GM19372 (cell line): ENCODE data around the gene WNT3A.
"Not testable (repeated sequence)": the region's sequence is repeated elsewhere in the genome, so short reads cannot be mapped to it uniquely, and the experiment has no call there.

Experiments
- ATAC-seq: cut with Tn5 transposase; IDR thresholded peaks from one replicate; pipeline ENCODE4 v1.9.1; 2021; ENCODE audit warnings: mild to moderate bottlenecking, low read depth, moderate library complexity; ENCODE audit not compliant: unreplicated experiment

Gene WNT3A

DNA sequence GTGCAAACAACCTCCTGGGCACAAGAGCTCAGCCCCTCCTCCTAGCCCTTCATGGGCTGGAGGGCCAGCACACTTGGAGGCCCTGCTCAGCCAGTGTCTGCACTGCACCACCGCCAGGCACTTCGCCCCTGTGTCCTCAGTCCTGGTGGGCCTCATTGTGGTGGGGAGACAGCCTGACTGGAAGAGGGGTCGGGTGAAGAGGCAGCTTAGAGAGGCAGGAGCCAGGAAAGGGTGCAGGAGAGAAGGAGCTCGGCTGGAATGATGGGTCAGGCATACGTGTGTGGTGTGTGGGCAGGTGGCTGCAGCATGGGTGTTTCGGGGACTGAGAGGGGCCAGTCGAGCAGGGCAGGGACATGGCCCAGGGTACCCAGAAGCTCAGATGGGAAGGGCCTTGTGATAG lies 4.1 kb downstream of the WNT3A start:
- no peak for ATAC-seq

DNA sequence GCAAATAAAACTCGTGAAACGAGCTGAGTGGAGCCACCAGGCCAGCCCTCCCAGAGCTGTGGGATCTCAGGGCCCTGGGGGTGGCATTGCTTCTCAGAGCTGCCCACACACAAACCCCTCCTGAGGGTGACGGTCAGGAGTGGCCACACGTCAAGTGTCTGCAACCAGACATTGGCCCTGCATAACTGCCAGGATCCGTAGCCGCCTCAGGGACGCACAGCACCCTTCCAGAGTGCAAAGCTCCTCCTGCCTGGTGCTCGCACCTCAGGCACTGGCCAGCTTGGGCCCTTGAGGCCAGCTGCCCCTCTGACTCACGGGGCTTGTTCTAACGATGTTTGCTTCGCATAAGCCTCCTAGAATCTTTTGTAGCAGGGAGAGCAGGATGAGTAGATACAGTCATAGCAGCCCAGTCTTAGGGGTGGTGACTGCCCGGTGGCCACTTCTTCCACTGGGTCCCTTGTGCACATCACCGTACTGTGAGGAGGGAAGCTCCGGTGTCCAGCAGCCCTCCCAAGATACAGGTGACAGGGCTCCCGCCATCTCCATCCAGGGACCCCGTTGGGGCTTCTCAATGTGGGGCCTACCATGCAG lies 5.0 kb downstream of the WNT3A start:
- no peak for ATAC-seq

DNA sequence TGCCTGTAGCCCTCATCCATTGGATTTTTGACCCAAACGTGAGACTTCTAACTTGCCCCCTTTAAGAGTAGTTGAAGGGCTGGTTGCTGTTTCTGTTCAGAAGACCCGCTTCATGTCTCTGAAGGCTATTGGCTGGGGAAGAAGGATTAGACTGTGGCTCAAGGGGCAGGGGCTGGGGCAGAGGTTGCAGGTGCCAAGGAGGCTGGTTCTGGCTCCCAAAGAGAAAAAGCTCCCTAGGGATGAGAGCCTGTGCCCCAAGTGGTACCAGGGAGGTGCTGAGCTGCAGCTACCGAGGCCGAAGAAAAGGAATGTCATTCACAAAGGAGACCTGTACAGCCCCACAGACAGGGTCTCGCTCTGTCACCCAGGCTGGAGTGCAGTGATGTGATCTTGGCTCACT lies 5.8 kb downstream of the WNT3A start:
- ATAC-seq: no peak

DNA sequence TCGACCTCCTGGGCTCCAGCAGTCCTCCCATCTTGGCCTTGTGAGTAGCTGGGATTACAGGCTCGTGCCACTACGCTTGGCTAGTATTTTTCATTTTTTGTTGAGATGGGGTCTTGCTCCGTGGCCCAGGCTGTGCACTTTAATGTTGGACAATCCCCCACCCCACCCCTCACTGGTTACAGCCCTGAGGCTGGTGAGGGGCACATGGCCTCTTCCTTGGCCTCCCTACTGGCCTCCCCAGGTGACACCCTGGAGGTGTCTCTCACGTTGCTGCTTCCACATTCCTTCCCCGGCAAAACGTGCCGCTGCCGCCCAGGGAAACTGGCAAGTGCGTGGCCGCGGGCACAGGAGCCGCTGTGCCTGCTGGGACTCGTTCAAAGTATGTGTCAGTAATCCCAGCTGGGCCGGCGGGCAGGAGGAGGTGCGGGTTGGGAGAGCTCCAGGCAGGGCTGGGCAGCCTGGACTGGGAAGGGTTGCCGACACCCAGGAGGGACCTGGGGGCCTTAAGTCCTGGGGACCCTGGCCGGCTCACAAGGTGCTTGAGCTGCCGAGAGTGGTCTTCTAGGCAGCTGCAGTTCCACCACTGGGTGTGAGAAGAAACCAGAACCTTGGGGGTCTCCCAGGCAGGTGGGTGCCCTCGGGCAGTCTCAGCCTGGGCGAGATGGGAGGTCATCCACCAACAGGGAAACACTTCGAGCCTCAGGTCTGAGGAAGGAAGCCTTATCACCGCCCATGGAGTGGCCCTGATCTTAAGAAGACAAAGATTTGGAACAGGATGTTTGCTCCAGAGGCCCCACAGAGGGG lies 6.5 kb downstream of the WNT3A start:
- no peak for ATAC-seq

DNA sequence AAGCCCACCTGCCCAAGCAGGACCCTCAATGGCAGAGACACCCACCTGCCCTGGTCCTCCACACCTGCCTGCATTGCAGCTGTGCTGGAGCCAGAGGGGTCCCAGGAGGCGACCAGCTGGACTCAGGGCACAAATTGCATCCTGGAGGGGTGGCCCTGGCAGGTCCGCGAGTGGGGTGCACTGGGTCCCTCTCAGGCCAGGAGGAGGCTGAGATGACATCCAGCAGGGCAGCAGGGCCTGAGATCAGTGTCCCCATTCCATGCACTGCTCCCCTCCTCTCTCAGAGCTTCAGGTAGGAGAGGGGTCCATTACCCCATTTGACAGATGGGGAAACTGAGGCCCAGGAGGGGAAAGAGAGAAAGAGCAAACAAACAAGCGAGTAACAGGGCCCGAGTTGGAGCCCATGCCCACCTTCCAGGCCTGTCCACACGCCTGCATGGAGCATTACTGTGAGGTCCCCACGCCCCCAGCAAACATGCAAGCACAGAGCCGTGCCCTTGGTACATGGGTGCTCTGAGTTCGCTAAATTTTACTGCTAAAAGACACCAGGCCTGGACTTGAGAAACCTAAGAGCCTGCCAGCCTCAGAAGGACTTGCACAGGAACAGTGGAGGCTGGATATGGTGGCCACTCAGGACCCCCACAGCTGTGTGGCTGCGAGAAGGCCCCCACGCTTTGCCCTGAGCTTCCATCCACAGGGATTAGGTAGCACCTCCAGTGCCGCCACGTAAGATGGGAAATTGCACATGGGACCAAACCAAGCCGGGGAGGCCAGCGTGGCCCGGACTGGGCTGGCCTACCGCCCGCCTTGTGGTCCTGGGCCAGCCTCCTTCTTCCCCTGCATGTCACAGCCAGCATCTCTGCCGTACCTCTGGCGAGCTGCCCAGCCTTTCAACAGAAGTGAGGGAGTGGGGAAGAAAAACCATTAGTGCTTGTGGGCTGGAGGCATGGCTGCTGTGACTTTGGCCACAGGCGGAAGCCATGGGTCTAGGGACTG lies 7.4 kb downstream of the WNT3A start:
- no peak for ATAC-seq

DNA sequence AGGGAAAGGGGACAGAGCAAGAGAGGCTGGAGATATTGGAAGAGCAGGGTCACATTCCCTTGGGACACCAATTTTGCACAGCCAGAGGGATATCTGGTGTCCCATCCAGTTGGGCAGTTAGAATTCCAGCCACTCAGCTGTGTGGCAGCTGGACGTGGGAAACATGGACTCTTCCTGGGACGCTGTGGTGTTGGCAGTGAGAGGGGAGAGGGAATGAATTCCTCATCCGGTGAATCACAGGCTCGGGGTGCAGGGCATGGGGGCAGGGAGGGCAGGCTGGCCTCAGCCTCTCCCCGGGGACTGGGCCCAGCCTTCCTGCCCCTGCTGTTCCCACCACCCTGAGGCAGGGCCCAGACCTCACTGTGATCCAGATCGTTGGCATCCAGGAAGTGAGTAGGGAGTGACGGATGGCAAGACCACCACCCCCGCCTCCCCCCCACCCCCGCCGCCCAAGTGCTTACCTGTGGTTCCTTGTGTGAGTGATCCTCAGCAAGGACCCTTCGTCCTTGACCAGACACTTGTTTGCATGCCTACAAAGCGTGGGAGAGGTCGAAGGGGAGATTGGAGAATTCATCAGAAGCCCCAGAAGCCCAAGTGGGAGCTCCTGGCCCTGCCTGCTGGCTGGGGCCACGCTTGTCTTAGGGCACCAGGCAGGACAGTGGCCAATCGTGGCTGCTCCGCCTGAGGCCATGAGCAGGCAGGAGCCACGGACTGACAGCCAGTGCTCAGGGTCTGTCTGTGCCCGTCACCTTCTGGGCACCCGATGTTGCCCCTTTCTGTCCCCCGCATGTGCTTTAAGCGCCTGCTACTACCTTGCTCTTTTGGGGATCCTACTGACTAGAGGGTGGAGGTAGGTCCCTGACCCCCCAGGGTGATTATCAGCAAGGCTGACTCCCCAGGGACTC lies 8.7 kb downstream of the WNT3A start:
- ATAC-seq: no peak

DNA sequence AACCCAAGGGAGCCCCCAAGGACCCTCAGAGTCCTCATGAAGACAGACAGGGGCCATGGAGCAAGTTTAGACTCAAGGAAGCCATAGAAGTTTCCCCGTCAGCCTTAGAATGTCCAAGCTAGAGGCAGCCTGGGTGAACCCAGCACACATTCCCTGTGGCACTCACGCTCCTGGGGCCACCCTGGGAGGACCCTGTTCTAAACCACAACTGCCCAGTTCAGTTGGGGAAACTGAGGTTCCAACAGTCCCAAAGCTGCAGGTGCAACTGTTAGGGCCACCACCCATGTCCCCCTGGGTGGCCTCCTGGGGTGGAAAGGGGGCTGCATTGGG lies 9.3 kb downstream of the WNT3A start:
- no peak for ATAC-seq

DNA sequence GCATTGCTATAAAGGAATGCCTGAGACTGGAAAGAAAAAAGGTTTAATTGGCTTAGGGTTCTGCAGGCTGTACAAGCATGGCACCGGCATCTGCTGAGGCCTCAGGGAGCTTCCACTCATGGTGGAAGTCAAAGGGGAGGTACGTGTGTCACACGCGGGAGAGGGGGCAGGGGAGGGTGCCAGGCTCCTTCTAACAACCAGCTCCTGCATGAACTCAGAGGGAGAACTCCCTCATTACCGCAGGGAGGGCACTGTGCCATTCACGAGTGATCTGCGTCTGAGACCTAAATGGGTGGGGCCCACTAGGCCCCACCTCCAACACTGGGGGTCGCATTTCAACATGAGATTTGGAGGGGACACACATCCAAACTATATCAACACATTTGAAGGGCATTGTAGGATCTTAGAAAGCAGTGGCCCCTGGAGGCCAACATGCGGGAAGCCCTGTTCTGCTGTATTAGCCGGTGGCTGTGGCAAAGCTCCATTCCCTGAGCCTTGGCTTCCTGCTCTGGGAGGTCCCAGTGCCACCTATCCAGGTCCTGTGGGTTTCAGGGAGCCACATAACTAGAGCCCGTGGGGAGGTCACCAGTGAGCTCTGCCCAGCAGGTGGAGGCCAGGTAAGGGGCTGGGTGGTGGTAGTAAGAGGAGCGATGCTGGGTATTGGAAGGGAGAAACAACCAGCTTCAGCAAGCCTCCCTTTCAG lies 10.0 kb downstream of the WNT3A start:
- ATAC-seq: no peak

DNA sequence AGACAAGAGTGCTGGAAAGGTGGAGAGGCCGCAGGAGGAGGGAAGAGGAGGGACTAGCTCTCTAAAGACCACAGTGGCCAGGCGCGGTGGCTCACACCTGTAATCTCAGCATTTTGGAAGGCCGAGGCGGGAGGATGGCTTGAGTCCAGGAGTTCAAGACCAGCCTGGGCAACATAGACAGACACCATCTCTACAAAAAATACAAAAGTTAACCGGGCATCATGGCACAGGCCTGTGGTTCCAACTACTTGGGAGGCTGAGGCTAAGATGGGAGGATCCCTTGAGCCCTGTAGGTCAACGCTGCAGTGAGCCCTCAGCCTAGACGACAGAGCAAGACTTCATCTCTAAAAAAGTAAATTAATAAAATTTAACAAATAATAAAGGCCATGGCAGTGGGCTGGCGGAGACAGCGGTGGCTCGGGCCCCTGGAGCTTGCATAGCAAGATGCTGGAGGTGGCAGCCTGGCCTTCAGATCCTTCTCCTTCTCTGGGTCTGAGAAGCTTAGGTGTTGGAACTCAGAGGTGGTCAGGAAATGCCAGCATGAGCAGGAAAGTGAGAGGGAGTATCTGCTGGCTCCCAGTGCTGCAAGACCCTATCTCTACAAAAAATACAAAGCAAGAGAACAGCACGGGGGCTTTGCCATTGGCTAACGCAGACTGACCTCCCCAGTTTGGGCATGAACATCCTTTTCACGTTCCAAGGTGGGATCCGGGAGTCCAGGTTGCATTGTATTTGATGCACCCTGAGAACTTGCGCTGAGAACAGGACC lies 10.7 kb downstream of the WNT3A start:
- ATAC-seq: no peak

DNA sequence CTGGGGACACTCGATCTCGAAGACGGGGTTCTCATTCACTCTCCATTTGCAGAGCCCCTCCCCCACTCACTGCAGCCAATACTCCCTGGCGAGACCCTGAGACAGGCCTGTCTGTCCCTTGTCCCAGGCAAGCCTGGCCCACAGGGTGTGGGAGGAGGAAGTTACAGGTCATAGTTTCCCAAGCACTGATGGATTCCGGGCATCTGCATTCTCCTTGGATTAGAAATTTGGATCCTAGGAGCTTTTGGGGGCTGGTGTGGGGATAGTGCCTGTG lies 11.3 kb downstream of the WNT3A start:
- ATAC-seq: no peak

DNA sequence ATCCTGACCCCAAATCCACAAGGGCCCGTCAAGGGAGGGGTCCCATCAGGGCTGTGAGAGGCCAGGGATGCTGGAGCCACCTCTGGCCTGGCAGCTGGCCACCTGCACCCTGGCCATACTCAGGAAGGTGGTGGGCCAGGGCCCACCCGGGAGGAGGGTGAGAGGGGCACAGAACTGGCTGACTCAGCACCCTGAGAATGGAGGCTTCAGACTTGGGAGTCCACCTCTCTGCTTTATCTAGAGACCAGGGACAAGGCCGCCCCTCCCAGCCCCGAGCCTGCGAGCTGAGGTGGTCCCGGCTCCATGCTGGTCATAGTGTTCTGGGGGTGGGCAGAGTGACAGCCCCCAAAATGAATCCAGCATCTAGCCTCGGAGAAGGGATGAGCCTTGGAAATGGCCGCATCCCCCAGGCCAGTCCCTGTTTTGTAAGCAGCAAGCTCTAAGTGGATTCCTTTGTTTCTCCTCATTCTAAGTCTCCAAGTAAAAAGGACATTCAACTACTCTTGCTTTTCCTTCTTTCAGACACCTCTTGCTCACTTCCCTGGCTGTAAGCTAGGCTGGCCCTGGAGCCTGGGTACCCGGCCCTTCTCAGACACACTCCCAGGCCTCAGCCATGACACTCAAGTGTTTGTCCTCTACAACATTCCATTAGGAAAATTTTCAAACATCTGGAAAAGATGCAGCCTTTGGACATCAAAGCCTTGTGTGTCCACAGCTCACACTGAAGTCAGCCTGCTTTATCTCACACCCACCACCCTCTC lies 12.3 kb downstream of the WNT3A start:
- no peak for ATAC-seq

DNA sequence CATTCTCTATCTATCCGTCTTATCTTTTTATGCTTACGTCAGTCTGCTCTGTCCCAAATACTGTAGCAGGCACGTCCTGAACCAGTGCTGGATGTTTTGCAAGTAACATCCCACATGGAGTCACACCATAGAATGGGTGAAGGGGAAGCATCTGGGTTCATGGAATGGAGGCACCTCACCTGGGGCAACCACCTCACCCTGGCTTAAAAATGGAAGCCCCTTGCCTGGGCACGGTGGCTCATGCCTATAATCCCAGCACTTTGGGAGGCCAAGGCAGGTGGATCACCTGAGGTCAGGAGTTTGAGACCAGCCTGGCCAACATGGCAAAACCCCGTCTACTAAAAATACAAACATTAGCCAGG lies 12.9 kb downstream of the WNT3A start:
- not testable (repeated sequence) for ATAC-seq

DNA sequence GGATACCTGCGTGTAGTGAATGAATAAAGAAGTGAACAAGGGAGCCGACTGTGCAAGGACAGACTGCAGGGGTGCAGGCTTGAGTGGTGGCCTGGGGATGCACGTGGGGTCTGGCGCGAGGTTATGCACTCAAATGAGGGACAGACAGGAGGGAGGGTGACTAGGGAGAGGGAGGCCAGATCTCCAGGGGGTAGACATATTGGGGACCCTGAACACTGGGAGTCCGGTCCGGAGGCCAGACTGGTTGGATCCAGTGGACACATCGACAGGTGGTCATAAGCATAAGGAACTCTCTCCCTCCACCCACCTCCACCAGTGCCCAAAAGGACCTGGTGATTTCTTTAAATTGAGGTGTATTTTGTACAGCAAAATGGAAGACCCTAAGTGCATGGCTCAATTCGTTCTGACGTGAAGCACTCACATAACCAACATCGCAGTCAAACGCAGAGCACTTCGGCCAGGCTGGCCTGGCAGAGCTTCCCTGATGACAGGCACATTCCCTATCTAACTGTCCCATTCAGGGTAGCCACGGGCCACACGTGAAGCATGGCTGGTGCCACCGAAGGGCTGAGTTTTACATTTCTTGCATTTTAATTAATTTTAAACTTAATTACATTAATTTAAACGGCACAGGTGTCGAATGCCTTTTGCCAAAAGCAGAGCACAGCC lies 14.0 kb downstream of the WNT3A start:
- ATAC-seq: no peak

DNA sequence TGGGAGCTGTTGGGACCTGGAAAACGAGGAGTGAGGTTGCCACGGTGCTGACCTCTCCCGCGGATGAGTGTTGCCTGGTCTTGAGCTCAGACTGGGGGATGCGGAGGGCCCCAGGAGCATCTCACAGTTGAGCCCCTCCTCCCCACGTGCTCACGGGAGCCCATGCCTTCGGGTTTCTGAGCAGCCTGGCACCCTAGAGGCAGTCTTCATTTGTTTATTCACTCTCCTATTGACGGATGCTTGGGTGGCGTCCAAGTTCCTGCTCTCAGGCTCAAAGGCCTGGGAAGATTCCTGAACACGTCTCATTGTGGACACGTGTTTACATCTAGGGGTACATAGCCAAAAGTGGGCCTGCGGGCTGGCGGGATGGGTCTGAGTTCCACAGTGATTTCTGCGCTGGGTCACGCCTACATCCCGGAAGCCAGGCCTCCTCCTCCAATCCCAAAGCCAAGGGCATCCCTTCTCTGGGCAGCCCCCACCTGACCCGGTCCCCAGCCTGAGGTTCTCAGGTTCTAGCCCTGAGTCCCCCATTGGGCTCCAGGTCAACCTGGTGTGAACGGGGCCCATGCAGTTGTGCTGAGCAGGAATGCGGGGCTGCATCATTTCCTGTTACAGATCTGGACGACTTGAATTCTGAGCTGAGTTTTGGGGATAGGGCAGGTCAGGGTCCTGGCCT lies 14.7 kb downstream of the WNT3A start:
- no peak for ATAC-seq

DNA sequence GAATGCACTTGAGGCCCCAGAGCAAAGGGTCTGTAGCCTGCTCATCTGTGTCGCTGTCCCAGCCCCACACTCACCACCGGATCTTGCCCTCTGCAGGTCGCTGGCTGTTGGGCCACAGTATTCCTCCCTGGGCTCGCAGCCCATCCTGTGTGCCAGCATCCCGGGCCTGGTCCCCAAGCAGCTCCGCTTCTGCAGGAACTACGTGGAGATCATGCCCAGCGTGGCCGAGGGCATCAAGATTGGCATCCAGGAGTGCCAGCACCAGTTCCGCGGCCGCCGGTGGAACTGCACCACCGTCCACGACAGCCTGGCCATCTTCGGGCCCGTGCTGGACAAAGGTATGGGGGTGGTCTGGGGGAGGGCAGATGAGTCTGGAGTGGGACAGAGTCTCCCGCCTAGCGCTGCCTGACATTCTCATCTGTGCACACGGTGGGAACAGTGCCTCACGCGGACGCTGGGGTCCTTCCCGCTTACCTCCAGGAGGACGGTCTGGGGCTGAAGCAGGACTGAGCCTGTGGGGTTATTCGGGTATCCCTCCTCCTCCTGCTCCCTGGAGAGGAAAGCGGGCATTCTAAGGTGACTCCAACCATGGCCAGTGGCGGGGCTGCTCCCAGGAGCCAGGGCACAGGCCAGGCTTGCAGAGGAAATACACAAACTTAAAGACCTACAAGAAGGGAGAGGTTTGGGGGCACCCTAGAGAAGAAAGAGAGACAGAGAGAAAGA lies 15.9 kb downstream of the WNT3A start:
- no peak for ATAC-seq

DNA sequence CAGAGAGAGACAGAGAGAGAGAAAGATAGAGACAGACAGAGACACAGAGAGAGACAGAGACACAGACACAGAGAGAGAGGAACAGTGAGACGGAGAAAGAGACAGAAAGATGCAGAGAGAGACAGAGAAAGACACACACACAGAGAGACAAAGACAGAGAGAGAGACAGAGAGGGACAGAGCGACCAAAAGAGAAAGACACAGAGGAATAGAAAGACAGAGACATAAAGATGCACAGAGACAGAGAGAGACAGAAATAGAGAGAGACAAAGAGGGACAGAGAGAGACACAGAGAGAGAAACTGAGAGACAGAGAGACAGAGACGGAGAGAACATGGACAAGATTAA lies 16.5 kb downstream of the WNT3A start:
- no peak for ATAC-seq

DNA sequence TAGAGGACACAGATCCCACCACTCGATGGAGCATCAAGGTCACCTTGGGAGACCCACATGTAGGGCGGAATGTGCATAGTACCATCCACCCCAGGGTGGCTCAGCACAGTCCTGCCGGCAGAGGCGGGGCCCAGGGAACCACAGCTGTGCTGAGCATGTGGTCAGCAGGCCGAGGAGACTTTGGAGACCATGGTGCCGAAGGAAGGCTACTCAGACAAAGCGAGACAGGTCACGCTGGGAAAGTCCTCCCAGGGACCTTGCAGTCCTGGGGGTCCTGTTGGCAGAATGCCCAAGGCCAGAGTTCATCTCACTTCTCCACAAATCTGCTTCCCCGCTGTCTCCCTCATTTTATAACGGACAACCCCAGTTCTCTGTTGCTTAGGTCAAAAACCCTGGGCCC lies 22.5 kb downstream of the WNT3A start:
- ATAC-seq: no peak
